Fibroblast of villous mesenchyme (primary cell): ENCODE measurements around the gene NEDD1. TPM values are rescaled to one million over a fixed set of nuclear protein-coding genes. Genes with fewer than 3 reads are reported as not detected.

ENCODE experiments used
- DNase-seq: peaks from one replicate; pipeline ENCODE4 v3.0.0-alpha.2; 2010; ENCODE audit warnings: low read depth
- H3K4me3 ChIP-seq: 2 replicates; pipeline ENCODE4 v1.5.1; 2011; ENCODE audit warnings: low read depth, mild to moderate bottlenecking, low read length
- CTCF ChIP-seq: IDR thresholded peaks from 2 replicates; pipeline ENCODE4 v1.5.1; 2012; ENCODE audit warnings: low read depth, mild to moderate bottlenecking, low read length; ENCODE audit not compliant: insufficient read depth
- total RNA-seq: library from RNA; depleted of rRNA; stranded (reverse); fragments of >200 nt; gene quantifications from 2 replicates; pipeline ENCODE4 v1.2.3, GENCODE V29; 2012

Gene NEDD1
- total RNA-seq: 28.0 and 46.2 TPM in 2 replicates

- no peak for TF ChIP-seq CTCF
- peak; percentile 82 for DNase-seq
- H3K4me3 ChIP-seq: peak within 1 kb of the TSS; percentile 77
Observed at GRCh38 chr12:96906849-96907670, at the start of gene NEDD1. Gene NEDD1 (plus strand): TSS chr12:96907257. CDS start chr12:96909760, 2,503 bp downstream.

- no peak for TF ChIP-seq CTCF
- no peak for DNase-seq
- H3K4me3 ChIP-seq: no peak overlapping the region
Observed at GRCh38 chr12:96858162-96858561, 48.9 kb upstream of the NEDD1 start.

- no peak overlapping the region for H3K4me3 ChIP-seq
- DNase-seq: no peak
- TF ChIP-seq CTCF: no peak
Observed at GRCh38 chr12:96861656-96862055, 45.4 kb upstream of the NEDD1 start.

GRCh38 chr12:96862326-96862725 lies 44.7 kb upstream of the NEDD1 start:
- no peak for DNase-seq
- H3K4me3 ChIP-seq: no peak overlapping the region
- no peak for TF ChIP-seq CTCF

- no peak overlapping the region for H3K4me3 ChIP-seq
- no peak for DNase-seq
- TF ChIP-seq CTCF: no peak
Observed at GRCh38 chr12:96864335-96864734, 42.7 kb upstream of the NEDD1 start.

- no peak for TF ChIP-seq CTCF
- H3K4me3 ChIP-seq: no peak overlapping the region
- no peak for DNase-seq
Observed at GRCh38 chr12:96866801-96867590, 40.1 kb upstream of the NEDD1 start.
